CD4-positive, alpha-beta T cell treated with Interleukin-12 subunit alpha and Interleukin-12 subunit beta, for 1 hour (primary cell): ENCODE results near the gene CAPS2.

Source experiments
- DNase-seq: peaks from one replicate; pipeline ENCODE4 v3.0.0-alpha.2; 2020

The CAPS2 gene

GRCh38 chr12:75302781-75303180 lies 27.3 kb downstream of the CAPS2 start:
- DNase-seq = no peak

DNA sequence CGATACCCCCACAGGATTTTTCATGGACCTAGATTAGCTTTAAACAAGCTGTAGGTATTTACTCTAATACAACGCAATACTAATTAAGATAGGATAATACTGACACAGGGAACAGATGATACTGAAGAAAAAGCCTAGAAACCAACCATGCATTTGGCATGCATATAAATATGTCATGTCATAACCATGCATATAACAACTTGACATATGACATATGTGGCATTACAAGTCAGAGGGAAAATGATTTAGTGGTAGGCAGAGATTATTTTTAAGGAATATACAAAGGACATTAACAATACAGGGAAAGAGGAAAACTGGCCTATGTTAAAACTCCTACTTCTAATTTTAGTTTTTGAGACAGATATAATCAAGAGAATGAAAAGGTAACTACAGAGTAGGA lies 27.9 kb downstream of the CAPS2 start:
- DNase-seq = no peak

DNA sequence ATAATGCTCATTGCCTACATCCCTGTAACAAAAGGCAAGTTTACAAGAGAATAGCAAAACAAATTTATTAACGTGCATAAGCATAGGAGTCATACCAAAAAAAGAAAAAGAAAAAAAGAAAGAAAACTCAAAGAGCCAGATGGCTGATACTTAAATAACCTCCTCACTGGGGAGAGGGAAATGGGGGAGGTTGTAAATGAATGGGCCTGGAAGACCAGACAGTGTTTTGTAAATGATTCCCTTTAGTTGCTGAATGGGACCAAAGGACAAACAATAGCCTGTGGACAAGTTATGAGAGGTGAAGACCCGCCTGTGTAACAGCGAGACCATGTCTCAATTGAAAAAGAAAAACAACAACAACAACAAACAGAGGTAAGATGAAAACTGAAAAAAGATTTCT lies 35.3 kb downstream of the CAPS2 start:
- no peak for DNase-seq

GRCh38 chr12:75294336-75294735 lies 35.8 kb downstream of the CAPS2 start:
- no peak for DNase-seq

DNA sequence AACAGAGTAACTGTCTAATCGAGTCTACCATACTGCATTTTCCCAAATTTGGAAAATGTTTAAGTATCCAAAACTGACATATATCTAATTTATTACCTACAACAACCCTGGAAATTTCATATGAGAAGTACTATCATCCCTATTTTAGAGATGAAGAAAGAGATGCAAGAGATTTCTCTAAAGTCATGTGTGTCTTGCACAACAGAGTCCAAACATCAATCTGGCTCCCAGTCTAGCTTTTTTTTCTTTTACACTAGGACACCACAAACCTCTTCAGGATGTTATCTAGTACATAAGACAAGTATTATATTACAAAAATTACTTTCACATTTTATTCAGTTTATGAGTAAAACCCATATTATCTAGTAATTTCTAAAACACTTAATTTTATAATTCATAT lies 39.1 kb downstream of the CAPS2 start:
- no peak for DNase-seq

- DNase-seq = no peak
Measured at GRCh38 chr12:75289753-75290152, 40.4 kb downstream of the CAPS2 start.

- no peak for DNase-seq
Measured at GRCh38 chr12:75288860-75289259, 41.3 kb downstream of the CAPS2 start.

DNA sequence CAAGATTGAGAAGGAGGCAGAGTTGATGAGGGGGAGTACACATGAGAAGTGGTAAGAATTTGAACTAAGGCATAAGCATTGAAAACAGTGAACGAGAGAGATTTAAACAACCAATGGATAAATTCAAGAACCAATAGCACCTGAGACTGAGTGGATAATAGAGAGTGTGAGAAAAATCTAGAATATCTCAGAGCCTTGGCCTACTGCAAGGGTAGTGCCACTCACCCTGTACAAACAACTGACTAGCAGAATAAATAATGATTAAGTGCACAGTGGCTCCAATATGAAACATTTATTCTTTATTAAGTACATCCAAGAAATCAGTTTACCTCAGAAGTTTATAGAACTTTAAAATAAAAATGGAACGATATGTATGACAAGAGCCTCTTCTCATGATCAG lies 54.4 kb downstream of the CAPS2 start:
- DNase-seq = no peak

DNA sequence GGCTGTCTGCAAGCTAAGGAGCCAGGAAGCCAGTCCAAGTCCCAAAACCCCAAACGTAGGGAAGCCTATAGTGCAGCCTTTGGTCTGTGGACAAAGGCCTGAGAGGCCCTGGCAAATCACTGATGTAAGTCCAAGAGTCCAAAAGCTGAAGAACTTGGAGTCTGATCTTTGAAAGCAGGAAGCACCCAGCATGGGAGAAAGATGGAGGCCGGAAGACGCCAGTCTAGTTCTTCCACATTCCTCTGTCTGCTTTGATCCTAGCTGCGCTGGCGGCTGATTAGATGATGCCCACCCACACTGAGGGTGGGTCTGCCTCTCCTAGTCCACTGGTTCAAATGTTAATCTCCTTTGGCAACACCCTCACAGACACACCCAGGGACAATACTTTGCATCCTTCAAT lies 58.5 kb downstream of the CAPS2 start:
- DNase-seq = no peak

GRCh38 chr12:75270157-75270556 lies 60.0 kb downstream of the CAPS2 start:
- no peak for DNase-seq

DNA sequence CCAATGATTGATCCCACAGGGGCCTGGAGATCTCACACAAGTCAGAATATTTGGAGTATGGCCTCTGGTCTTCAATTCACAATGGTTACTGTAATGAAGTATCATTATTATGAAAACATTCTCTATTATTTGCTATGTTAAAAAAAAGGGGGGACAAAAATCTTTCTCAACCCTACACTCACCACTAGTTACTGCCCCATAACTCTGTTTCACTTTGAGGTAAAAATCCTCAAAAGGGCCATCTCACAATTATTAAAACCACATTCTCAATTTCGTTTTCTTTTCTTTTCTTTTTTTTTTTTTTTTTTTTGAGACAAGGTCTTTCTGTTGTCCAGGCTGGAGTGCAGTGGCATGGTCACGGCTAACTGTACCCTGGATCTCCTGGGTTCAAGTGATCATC lies 60.9 kb downstream of the CAPS2 start:
- DNase-seq = no peak

GRCh38 chr12:75260316-75260715 lies 69.8 kb downstream of the CAPS2 start:
- DNase-seq = no peak

DNA sequence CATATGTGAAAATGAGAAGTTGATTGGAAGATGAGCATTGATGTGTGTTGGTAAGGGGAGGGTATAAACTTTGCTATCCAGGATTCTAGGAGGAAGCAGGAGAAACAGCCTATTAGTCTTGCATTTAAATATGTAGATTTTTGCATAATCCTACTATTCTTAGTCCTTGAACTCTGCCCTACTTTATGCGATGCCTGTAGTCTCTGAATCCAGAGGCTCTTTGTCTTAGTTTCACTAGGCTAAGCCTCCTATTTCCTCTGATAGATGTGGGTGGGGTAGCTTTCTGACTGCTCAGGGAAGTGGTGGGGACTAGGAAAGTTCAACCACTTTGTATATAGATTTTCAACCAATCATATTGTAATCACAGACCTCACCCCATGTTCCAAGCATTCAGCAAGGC lies 71.0 kb downstream of the CAPS2 start:
- DNase-seq = no peak

- DNase-seq = peak; percentile 12
Measured at GRCh38 chr12:75257510-75257909, 72.6 kb downstream of the CAPS2 start.

GRCh38 chr12:75245108-75245507 lies 85.0 kb downstream of the CAPS2 start:
- no peak for DNase-seq

DNA sequence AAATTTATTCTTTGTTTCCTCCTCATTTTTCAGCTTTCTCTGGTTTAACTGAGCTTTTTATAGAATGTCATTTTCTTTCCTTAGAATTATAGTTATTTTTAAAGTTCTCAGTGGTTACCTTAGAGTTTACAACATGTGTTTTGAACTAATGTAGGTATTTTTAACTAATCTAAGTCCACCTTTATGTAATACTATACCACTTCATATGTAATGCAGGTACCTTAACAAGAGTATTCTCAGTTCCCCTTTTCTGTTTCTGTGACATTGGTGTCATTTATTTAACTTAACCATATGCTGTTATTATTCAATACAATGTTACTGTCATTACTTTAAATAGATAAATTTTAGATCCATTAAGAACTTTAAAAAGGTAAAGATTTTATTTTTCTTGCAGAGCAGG lies 90.1 kb downstream of the CAPS2 start:
- no peak for DNase-seq

- DNase-seq = no peak
Measured at GRCh38 chr12:75236206-75236605, 93.9 kb downstream of the CAPS2 start.

DNA sequence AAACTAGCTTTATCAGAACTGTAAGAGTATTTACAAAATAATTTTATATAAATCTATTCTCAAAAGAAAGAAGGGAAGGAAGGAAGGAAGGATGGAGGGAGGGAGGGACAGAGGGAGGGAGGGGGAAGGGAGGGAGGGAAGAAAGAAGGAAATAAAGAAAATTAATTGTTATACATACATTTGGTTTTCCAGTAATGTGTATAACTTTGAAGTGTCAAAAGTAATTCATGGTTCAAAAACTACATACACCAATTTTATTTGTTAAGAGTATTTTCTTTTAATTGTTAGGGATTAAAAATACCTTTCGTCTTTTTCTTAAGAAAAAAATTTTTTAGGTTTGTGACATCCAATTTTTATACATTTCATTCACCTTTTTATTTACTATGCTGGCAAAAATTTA lies 103.0 kb downstream of the CAPS2 start:
- no peak for DNase-seq
